Measurements from ENCODE around the gene RNF151.

Gene RNF151

GRCh38 chr16:1944612-1945199, 21.9 kb upstream of the RNF151 start:
- no peak for TF ChIP-seq CTCF (IDR thresholded peaks at IDR 0.05; ENCODE audit: control insufficient read depth, extremely low read depth, insufficient read depth)
- DNase-seq (ENCODE audit: low read depth) = no peak
- H3K4me3 ChIP-seq (ENCODE audit: low read depth, low read length) = no peak overlapping the region

- DNase-seq (ENCODE audit: low read depth) = no peak
- TF ChIP-seq CTCF (IDR thresholded peaks at IDR 0.05; ENCODE audit: control insufficient read depth, extremely low read depth, insufficient read depth) = no peak
- H3K4me3 ChIP-seq (ENCODE audit: low read depth, low read length) = no peak overlapping the region
Observed at GRCh38 chr16:1945559-1946391, 20.9 kb upstream of the RNF151 start.

GRCh38 chr16:1946495-1947368, 19.9 kb upstream of the RNF151 start:
- DNase-seq (ENCODE audit: low read depth) = no peak
- no peak overlapping the region for H3K4me3 ChIP-seq (ENCODE audit: low read depth, low read length)
- no peak for TF ChIP-seq CTCF (IDR thresholded peaks at IDR 0.05; ENCODE audit: control insufficient read depth, extremely low read depth, insufficient read depth)

GRCh38 chr16:1947369-1947670, 19.3 kb upstream of the RNF151 start:
- TF ChIP-seq CTCF (IDR thresholded peaks at IDR 0.05; ENCODE audit: control insufficient read depth, extremely low read depth, insufficient read depth) = no peak
- no peak overlapping the region for H3K4me3 ChIP-seq (ENCODE audit: low read depth, low read length)
- no peak for DNase-seq (ENCODE audit: low read depth)

GRCh38 chr16:1949507-1949906, 17.1 kb upstream of the RNF151 start:
- H3K4me3 ChIP-seq (ENCODE audit: low read depth, low read length) = no peak overlapping the region
- DNase-seq (ENCODE audit: low read depth) = no peak
- TF ChIP-seq CTCF (IDR thresholded peaks at IDR 0.05; ENCODE audit: control insufficient read depth, extremely low read depth, insufficient read depth) = no peak

GRCh38 chr16:1950047-1950446, 16.6 kb upstream of the RNF151 start:
- no peak for DNase-seq (ENCODE audit: low read depth)
- no peak for TF ChIP-seq CTCF (IDR thresholded peaks at IDR 0.05; ENCODE audit: control insufficient read depth, extremely low read depth, insufficient read depth)
- no peak overlapping the region for H3K4me3 ChIP-seq (ENCODE audit: low read depth, low read length)

All from LNCaP clone FGC (cell line).